Nephron (organoid): Measurements from ENCODE around the gene PPP1CB.

Experiments used
- H3K27ac Mint-ChIP-seq, 3 experiments: 2 replicates each; pipeline ENCODE4 v1.8.0; 2020; ENCODE audit warnings: mixed read lengths in 3 of 3, mild to moderate bottlenecking in 2 of 3, moderate library complexity in 1 of 3
- H3K27me3 Mint-ChIP-seq: 2 replicates; pipeline ENCODE4 v1.8.0; 2021; ENCODE audit warnings: low read depth, mild to moderate bottlenecking, moderate library complexity, mixed read lengths
- H3K36me3 Mint-ChIP-seq: 2 replicates; pipeline ENCODE4 v1.8.0; 2020; ENCODE audit warnings: low read depth, mixed read lengths
- H3K4me1 Mint-ChIP-seq: 2 replicates; pipeline ENCODE4 v1.8.0; 2020; ENCODE audit warnings: mixed read lengths
- H3K4me3 Mint-ChIP-seq, 3 experiments: 2 replicates each; pipeline ENCODE4 v1.8.0; 2020; ENCODE audit warnings: mild to moderate bottlenecking in 3 of 3, mixed read lengths in 3 of 3, moderate library complexity in 2 of 3
- H3K9me3 Mint-ChIP-seq: 2 replicates; pipeline ENCODE4 v1.8.0; 2020; ENCODE audit warnings: mixed read lengths
- CTCF ChIP-seq, 3 experiments: fragments of 200-600 bp; sonication (generic); IDR thresholded peaks; one replicate each; pipeline ENCODE4 v1.5.0; 2021; ENCODE audit warnings: antibody characterized with exemption in 3 of 3; ENCODE audit not compliant: unreplicated experiment in 3 of 3

PPP1CB gene

DNA sequence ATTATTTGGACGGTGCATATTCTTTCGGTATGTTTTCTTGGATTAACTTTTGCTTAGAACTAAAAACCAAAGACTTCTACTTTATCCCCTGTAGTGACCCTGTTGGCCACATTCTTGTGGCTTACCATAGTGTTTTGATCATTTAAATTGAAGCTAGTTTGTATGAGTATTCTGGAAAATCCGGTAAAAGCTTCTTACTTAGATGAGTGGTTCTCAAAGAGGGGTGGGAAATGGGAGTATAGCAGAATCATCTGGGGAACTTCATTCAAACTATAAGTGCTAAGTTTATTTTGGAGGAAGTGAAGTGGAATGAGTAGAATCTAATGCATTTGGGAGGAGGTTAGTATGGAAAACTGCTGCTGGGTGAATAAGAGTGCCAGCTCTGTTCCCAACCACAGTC lies 3.8 kb downstream of the PPP1CB start:
- Mint-ChIP-seq H3K27ac (peak overlapping the region; percentile 11 to 14 (median 13)), H3K4me1 (peaks cover 54% of the 10 kb centered on the region), H3K9me3 (no peaks in the 10 kb centered on the region), H3K4me3 (peak overlapping the region; percentile 83 to 98 (median 94)), H3K36me3 (peaks cover 5% of the 10 kb centered on the region), H3K27me3 (no peaks in the 10 kb centered on the region)
- no peak for TF ChIP-seq CTCF (IDR thresholded peaks at IDR 0.05; ENCODE audit: unreplicated experiment in 3 of 3)

GRCh38 chr2:28758459-28758858 lies 6.8 kb downstream of the PPP1CB start:
- Mint-ChIP-seq H3K9me3 (no peaks in the 10 kb centered on the region), H3K27me3 (no peaks in the 10 kb centered on the region), H3K36me3 (peaks cover 8% of the 10 kb centered on the region), H3K4me3 (no peak overlapping the region), H3K4me1 (peaks cover 45% of the 10 kb centered on the region), H3K27ac (no peak overlapping the region)
- no peak for TF ChIP-seq CTCF (IDR thresholded peaks at IDR 0.05; ENCODE audit: unreplicated experiment in 3 of 3)

DNA sequence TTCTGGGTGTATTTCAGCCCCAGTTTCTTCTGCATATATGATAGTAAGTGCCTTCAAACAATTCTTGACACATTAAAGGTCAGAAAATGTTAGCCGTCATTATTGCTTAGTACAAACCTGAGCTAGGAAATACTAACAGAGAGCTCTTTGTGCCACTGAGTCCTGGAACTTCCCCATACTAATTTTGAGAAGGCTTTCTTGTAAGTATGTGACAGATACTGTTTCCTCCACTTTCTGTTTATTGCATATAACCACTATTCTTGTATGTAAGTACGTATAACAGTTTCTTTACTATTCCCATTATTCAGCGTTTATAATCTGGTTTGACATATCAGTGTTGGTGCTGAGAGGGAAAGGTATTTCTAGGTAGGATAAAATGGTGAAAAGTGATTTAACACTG lies 9.8 kb downstream of the PPP1CB start:
- H3K27me3 Mint-ChIP-seq, result no peaks in the 10 kb centered on the region
- H3K27ac Mint-ChIP-seq, result no peak overlapping the region
- peaks cover 43% of the 10 kb centered on the region for H3K4me1 Mint-ChIP-seq
- no peaks in the 10 kb centered on the region for H3K9me3 Mint-ChIP-seq
- peaks cover 16% of the 10 kb centered on the region for H3K36me3 Mint-ChIP-seq
- TF ChIP-seq CTCF (IDR thresholded peaks at IDR 0.05; ENCODE audit: unreplicated experiment in 3 of 3), result no peak
- H3K4me3 Mint-ChIP-seq, result no peak overlapping the region

GRCh38 chr2:28764909-28765711 lies 13.5 kb downstream of the PPP1CB start:
- peak overlapping the region in 1 of 3 experiments; percentile 17 for H3K27ac Mint-ChIP-seq

DNA sequence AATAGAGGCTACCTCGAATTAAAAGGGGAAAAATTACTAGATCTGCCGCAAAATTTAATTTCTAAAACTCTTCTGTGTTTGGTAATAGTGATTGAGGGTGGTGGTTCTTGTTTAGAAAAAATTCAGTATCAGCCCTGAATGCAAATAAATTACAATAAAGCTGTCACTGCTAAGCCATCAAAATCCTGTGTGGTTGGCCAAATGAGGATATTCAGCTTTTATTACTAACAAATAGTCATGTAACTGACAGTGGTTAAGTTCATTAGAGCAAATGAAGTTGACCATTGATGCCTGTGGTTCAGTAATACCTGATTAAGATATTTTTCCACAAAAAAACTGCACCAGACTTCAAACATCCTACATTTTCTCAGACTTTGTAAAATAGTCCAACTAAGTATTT lies 14.4 kb downstream of the PPP1CB start:
- no peak overlapping the region for H3K4me3 Mint-ChIP-seq
- peaks cover 43% of the 10 kb centered on the region for H3K4me1 Mint-ChIP-seq
- TF ChIP-seq CTCF (IDR thresholded peaks at IDR 0.05; ENCODE audit: unreplicated experiment in 3 of 3), result no peak

More at GRCh38 chr2:28764909-28765711, 13.5 kb downstream of the PPP1CB start:
- no peak for TF ChIP-seq CTCF (IDR thresholded peaks at IDR 0.05; ENCODE audit: unreplicated experiment in 3 of 3)
- no peaks in the 10 kb centered on the region for H3K27me3 Mint-ChIP-seq
- H3K36me3 Mint-ChIP-seq, result peaks cover 37% of the 10 kb centered on the region
- no peak overlapping the region for H3K4me3 Mint-ChIP-seq
- H3K4me1 Mint-ChIP-seq, result peaks cover 35% of the 10 kb centered on the region
- peaks cover 5% of the 10 kb centered on the region for H3K9me3 Mint-ChIP-seq

DNA sequence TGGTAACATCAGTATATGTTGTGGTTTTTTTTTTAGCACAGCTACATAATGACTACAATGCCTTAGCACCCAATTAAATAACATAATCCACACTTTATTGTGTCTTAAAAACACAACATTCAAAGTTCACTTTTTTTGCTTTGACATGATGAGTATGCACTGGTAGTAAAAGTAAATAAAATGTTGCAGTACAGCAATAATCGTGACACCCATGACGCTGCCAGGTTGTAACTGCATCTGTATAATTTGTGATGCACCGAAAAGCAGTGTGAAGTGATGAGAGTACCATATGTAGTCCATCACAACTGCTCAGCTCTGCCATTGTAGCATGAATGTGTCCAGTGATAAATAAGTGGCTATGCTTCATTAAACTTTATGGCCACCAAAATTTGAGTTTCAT lies 15.7 kb downstream of the PPP1CB start:
- H3K9me3 Mint-ChIP-seq, result peaks cover 5% of the 10 kb centered on the region
- peaks cover 47% of the 10 kb centered on the region for H3K4me1 Mint-ChIP-seq
- H3K27me3 Mint-ChIP-seq, result no peaks in the 10 kb centered on the region
- no peak overlapping the region for H3K4me3 Mint-ChIP-seq
- peaks cover 33% of the 10 kb centered on the region for H3K36me3 Mint-ChIP-seq
- no peak overlapping the region for H3K27ac Mint-ChIP-seq
- TF ChIP-seq CTCF (IDR thresholded peaks at IDR 0.05; ENCODE audit: unreplicated experiment in 3 of 3), result no peak

More for the DNA sequence above, 14.4 kb downstream of the PPP1CB start:
- Mint-ChIP-seq H3K36me3 (peaks cover 37% of the 10 kb centered on the region), H3K27me3 (no peaks in the 10 kb centered on the region), H3K9me3 (peaks cover 5% of the 10 kb centered on the region), H3K27ac (no peak overlapping the region)
